ENCODE measurements around the gene CCDC7. TPM values are rescaled to one million over a fixed set of nuclear protein-coding genes. Genes with fewer than 3 reads are reported as not detected.

The CCDC7 gene
- total RNA-seq, 2 experiments from 2014 or later = 69.4 to 72.9 TPM

DNA sequence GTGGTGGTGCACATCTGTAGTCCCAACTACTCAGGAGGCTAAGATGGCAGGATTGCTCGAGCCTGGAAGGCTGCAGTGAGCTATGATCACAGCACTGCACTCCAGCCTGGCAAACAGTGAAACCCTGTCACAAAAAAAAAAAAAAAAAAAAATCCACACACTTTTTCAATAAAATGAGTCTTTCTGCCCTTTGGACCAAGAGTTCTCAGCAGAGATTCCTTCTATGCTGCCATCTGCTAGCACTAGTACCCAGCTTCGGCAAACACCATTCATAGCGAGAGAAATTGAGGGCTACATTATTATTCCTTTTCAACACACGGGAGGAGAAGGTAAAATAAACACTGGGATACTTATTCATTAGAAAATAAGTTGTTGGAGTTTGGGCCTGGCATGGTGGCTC, 43.4 kb upstream of the CCDC7 start:
- Mint-ChIP-seq H3K9me3 (no peaks in the 10 kb centered on the region), H3K4me3 (no peak overlapping the region), H3K27ac (no peak overlapping the region), H3K4me1 (ENCODE audit: low read depth) (no peaks in the 10 kb centered on the region), H3K27me3 (no peaks in the 10 kb centered on the region), H3K36me3 (ENCODE audit: low read depth) (no peaks in the 10 kb centered on the region)
- intact Hi-C loops (cut with DNase I, micrococcal nuclease) = no loop called here
- ATAC-seq (ENCODE audit: poor library complexity) (no peak), DNase-seq (no peak)
- ChIA-PET CTCF (no interaction called here), POLR2A (no interaction called here)
- no peaks in the 10 kb centered on the region for H3K36me3 ChIP-seq (ENCODE audit: insufficient read depth, low read length)
- H3K27me3 ChIP-seq (ENCODE audit: control insufficient read depth in 1 of 2, insufficient read depth in 2 of 2, low read length in 2 of 2) = no peaks in the 10 kb centered on the region
- TF ChIP-seq, protein P1, sequence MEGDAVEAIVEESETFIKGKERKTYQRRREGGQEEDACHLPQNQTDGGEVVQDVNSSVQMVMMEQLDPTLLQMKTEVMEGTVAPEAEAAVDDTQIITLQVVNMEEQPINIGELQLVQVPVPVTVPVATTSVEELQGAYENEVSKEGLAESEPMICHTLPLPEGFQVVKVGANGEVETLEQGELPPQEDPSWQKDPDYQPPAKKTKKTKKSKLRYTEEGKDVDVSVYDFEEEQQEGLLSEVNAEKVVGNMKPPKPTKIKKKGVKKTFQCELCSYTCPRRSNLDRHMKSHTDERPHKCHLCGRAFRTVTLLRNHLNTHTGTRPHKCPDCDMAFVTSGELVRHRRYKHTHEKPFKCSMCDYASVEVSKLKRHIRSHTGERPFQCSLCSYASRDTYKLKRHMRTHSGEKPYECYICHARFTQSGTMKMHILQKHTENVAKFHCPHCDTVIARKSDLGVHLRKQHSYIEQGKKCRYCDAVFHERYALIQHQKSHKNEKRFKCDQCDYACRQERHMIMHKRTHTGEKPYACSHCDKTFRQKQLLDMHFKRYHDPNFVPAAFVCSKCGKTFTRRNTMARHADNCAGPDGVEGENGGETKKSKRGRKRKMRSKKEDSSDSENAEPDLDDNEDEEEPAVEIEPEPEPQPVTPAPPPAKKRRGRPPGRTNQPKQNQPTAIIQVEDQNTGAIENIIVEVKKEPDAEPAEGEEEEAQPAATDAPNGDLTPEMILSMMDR (IDR thresholded peaks at IDR 0.05) = no peak
- no peaks in the 10 kb centered on the region for H3K9me3 ChIP-seq (ENCODE audit: control insufficient read depth in 1 of 2, insufficient read depth in 1 of 2, low read length in 2 of 2)
- H3K4me3 ChIP-seq (ENCODE audit: low read length) = no peak overlapping the region
- H3K27ac ChIP-seq (ENCODE audit: low read depth in 1 of 2, low read length in 2 of 2) = no peak overlapping the region
- no peaks in the 10 kb centered on the region for H3K4me1 ChIP-seq (ENCODE audit: insufficient read depth, low read length)

DNA sequence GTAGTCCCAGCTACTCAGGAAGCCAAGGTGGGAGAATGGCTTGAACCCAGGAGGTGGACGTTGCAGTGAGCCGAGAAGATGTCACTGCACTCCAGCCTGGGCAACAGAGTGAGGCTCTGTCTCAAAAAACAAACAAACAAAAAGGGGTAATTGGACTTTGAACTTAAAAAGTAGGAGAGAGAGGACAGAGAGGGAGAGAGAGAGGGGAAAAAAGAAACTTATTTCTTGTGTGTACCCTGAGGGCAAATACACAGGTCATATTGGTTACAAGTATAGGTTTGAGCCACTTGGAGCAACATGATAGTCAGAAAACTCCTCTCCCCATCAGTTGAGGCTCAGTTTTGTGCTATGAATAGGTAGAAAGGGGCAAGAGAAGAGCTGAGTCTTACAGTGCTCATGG, 42.8 kb upstream of the CCDC7 start:
- Mint-ChIP-seq H3K4me1 (ENCODE audit: low read depth) (no peaks in the 10 kb centered on the region), H3K9me3 (no peaks in the 10 kb centered on the region), H3K4me3 (no peak overlapping the region), H3K36me3 (ENCODE audit: low read depth) (no peaks in the 10 kb centered on the region), H3K27me3 (no peaks in the 10 kb centered on the region), H3K27ac (no peak overlapping the region)
- H3K27me3 ChIP-seq (ENCODE audit: control insufficient read depth in 1 of 2, insufficient read depth in 2 of 2, low read length in 2 of 2) = no peaks in the 10 kb centered on the region
- ChIA-PET CTCF (no interaction called here), POLR2A (no interaction called here)
- DNase-seq (no peak), ATAC-seq (ENCODE audit: poor library complexity) (no peak)
- H3K27ac ChIP-seq (ENCODE audit: low read depth in 1 of 2, low read length in 2 of 2) = no peak overlapping the region
- H3K4me3 ChIP-seq (ENCODE audit: low read length) = no peak overlapping the region
- H3K9me3 ChIP-seq (ENCODE audit: control insufficient read depth in 1 of 2, insufficient read depth in 1 of 2, low read length in 2 of 2) = no peaks in the 10 kb centered on the region
- intact Hi-C loops (cut with DNase I, micrococcal nuclease) = no loop called here
- TF ChIP-seq, protein P1 (IDR thresholded peaks at IDR 0.05) = no peak
- H3K4me1 ChIP-seq (ENCODE audit: insufficient read depth, low read length) = no peaks in the 10 kb centered on the region
- H3K36me3 ChIP-seq (ENCODE audit: insufficient read depth, low read length) = no peaks in the 10 kb centered on the region

DNA sequence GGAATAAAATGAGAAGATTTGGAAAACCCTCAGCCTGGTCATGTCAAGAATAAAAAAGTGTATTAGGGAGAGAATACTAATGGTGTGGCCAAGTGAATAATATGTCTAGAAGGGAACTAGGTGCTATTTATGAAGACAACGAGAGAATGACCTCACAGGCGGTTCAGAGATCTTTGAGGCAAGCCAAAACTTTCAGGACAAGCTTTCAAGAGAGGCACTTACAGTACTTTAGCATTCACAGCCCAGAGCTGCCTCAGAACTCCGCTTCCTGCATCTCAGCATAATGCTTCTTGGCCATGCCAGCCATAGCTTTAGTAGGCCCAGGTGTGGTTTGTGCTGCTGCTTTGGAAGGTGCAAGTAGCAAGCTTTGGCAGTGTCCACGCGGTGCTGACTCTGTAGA, 37.2 kb upstream of the CCDC7 start:
- no peak for ATAC-seq (ENCODE audit: poor library complexity)
- intact Hi-C loops (cut with DNase I, micrococcal nuclease) = no loop called here
- POLR2A ChIA-PET = no interaction called here
- CTCF ChIA-PET = no interaction called here
- DNase-seq = no peak
- no peaks in the 10 kb centered on the region for H3K36me3 ChIP-seq (ENCODE audit: insufficient read depth, low read length)
- H3K36me3 Mint-ChIP-seq (ENCODE audit: low read depth) = no peaks in the 10 kb centered on the region
- H3K27me3 Mint-ChIP-seq = no peaks in the 10 kb centered on the region
- H3K27ac ChIP-seq (ENCODE audit: low read depth in 1 of 2, low read length in 2 of 2) = no peak overlapping the region
- no peaks in the 10 kb centered on the region for H3K27me3 ChIP-seq (ENCODE audit: control insufficient read depth in 1 of 2, insufficient read depth in 2 of 2, low read length in 2 of 2)
- H3K4me1 ChIP-seq (ENCODE audit: insufficient read depth, low read length) = no peaks in the 10 kb centered on the region
- TF ChIP-seq, protein P1 (IDR thresholded peaks at IDR 0.05) = no peak
- H3K9me3 ChIP-seq (ENCODE audit: control insufficient read depth in 1 of 2, insufficient read depth in 1 of 2, low read length in 2 of 2) = no peaks in the 10 kb centered on the region
- no peak overlapping the region for H3K4me3 ChIP-seq (ENCODE audit: low read length)
- H3K4me1 Mint-ChIP-seq (ENCODE audit: low read depth) = peaks cover 5% of the 10 kb centered on the region
- H3K27ac Mint-ChIP-seq = no peak overlapping the region
- no peak overlapping the region for H3K4me3 Mint-ChIP-seq
- no peaks in the 10 kb centered on the region for H3K9me3 Mint-ChIP-seq
